HG02943 (cell line): Measurements from ENCODE around the gene ZNF792.
"Not testable (repeated sequence)": the region's sequence is repeated elsewhere in the genome, so short reads cannot be mapped to it uniquely, and the experiment has no call there.

Source experiments
- ATAC-seq: cut with Tn5 transposase; IDR thresholded peaks from one replicate; pipeline ENCODE4 v1.9.1; 2021; ENCODE audit warnings: mild to moderate bottlenecking, low read depth, moderate library complexity; ENCODE audit not compliant: unreplicated experiment

Gene ZNF792

GRCh38 chr19:34963573-34964406, at the start of gene ZNF792:
Gene ZNF792, minus strand, starts transcription at chr19:34964229. Its CDS starts 567 bp downstream, at chr19:34963662.
- peak; percentile 63 for ATAC-seq

DNA sequence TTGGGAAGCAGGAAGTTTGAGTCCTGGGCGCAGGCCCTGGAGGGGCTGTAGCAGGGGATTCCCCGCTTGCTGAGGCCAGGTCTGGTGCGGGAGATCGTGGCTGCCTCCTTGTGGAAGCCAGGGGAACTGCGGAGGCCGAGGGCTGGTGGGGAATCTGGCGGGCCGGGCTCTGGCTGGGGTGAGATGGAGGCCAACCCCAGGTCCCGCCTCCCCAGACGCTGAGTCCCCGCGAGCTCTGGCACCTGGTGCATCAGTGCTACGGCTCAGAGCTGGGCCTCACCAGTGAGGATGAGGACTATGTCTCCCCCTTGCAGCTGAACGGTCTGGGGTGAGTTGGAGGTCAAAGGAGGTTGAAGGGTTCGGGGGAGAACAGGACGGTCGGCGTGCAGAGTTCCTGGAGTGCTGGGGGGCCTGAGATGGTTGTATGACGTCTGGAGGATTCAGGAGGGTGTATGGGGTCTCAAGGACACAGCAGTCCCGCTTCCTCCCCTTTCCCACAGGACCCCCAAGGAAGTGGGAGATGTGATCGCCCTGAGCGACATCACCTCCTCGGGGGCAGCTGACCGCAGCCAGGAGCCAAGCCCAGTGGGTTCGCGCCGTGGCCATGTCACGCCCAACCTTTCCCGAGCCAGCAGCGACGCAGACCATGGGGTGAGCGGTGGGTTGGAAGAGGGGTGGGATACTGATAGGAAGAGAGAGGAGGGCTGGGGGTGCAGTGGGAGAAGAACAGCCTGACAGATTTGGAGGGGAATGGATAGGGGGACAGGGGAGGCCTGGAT, 49.2 kb upstream of the ZNF792 start:
- ATAC-seq: no peak

- no peak for ATAC-seq
Measured at GRCh38 chr19:35011737-35012682, 48.0 kb upstream of the ZNF792 start.

DNA sequence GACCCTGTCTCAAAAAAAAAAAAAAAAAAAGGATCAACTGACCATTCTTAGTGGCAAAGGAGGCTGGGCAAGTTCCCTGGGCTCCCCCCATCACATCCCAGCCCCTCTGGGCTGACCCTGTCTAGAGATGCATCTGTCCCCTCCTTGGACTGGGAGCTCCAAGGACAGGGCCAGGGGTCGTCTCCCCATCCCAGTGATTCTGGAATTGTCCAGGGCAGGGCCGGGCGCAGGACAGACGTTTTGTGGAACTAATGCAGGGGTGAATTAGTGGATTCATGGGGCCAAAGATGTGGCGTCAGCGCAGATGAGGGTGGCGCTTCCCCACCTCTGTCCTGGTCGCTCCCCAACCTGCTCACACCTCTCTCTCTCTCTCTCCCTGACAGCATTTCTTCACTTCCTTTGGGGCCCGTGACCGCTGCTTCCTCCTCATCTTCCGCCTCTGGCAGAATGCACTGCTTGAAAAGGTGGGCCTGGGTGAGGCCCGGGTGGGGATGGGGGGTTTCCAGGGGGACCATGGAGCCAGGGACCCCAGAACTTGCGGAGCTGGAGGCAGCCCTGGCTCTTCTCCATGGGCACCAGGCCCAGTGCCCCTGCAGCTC, 47.2 kb upstream of the ZNF792 start:
- no peak for ATAC-seq

GRCh38 chr19:35009424-35010415, 45.7 kb upstream of the ZNF792 start:
- no peak for ATAC-seq

- ATAC-seq: no peak
Measured at GRCh38 chr19:35008891-35009341, 44.9 kb upstream of the ZNF792 start.

GRCh38 chr19:35007427-35007826, 43.4 kb upstream of the ZNF792 start:
- not testable (repeated sequence) for ATAC-seq

- ATAC-seq: no peak
Measured at GRCh38 chr19:35006999-35007365, 43.0 kb upstream of the ZNF792 start.

- no peak for ATAC-seq
Measured at GRCh38 chr19:35006342-35006998, 42.4 kb upstream of the ZNF792 start.

DNA sequence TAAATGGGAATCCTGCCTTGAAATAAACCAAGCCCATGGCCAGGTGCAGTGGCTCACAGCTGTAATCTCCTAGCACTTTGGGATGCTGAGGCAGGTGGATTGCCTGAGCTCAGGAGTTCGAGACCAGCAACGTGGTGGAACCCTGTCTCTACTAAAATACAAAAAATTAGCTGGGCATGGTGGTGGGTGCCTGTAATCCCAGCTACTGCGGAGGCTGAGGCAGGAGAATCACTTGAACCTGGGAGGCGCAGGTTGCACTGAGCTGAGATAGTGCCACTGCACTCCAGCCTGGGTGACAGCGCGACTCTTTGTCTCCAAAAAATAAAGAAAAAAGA, 41.9 kb upstream of the ZNF792 start:
- not testable (repeated sequence) for ATAC-seq

- no peak for ATAC-seq
Measured at GRCh38 chr19:35005256-35005977, 41.4 kb upstream of the ZNF792 start.

DNA sequence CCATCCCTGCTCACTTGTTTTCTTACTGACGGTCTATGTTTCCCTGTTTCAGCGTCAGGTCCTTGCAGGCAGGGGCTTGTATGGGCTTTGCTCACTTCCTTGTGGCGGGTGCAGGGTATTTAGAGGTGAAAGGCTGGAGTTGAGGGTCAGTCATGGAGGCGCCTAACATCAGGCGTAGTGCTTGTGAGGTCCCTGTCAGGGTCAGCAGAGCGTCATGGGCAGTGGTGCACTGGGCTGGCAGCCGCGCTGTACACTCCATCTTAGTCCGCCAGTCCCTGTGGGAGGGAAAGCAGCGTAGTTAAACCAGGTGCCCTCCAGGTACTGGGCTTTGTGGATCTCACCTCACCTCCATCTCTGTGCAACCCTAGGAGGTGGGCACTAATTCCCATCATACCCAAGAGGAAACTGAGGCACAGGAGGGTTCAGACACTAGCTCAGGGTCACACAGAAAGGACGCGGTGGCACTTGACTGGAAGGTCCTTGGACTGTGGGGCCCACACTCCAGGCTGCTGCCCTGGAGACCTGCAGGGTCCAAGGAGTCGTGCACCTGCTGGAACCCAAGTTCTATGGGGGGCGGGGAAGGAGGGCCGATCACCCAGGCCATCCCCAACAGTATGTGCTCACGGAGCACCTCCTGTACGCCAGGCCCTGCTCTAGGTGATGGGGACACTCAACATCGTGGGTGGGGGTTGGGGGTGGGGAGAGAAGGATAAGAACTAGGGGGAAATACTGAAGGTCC, 40.7 kb upstream of the ZNF792 start:
- ATAC-seq: no peak

- ATAC-seq: no peak
Measured at GRCh38 chr19:35002037-35002535, 38.1 kb upstream of the ZNF792 start.

- no peak for ATAC-seq
Measured at GRCh38 chr19:35000647-35001501, 36.8 kb upstream of the ZNF792 start.

DNA sequence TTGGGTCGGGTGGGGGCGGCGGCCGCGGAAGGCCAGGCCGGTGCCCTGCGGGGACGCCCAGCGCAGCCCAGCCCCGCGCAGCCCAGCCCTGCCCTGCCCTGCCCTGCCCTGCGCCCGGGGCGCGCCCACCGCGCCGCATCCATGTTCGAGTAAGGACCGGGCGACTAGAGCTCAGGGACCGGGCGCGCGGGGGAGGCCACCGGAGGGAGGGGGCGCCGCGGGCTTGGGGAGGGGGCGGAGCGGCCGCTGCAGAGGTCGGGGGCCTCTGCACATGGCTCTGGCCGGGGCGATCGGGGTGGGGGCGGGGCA, 36.3 kb upstream of the ZNF792 start:
- no peak for ATAC-seq
